GM13976 (cell line): ENCODE data around the gene SH3BGRL2.

ENCODE experiments used
- DNase-seq: peaks from one replicate; pipeline ENCODE4 v3.0.0; 2012; ENCODE audit warnings: low spot score
- CTCF ChIP-seq: IDR thresholded peaks from 2 replicates; pipeline ENCODE4 v1.5.1; 2012; ENCODE audit warnings: borderline replicate concordance, mild to moderate bottlenecking; ENCODE audit not compliant: insufficient read depth; ENCODE audit errors: extremely low read depth, missing control alignments, control extremely low read depth
- in situ Hi-C: fragments of 300-500 bp; cut with MboI; formaldehyde crosslinking; loops from one replicate; pipeline ENCODE4 v1.12.0; 2022; ENCODE audit warnings: low sequenced_read_pairs, mixed read lengths, inconsistent platforms; ENCODE audit not compliant: unreplicated experiment

SH3BGRL2 gene

GRCh38 chr6:79706527-79706926, 75.4 kb downstream of the SH3BGRL2 start:
- in situ Hi-C loops: no loop called here

GRCh38 chr6:79707621-79708020, 76.5 kb downstream of the SH3BGRL2 start:
- no peak for DNase-seq
- TF ChIP-seq CTCF: no peak
- in situ Hi-C loops: no loop called here

More at GRCh38 chr6:79706527-79706926, 75.4 kb downstream of the SH3BGRL2 start:
- DNase-seq: no peak
- no peak for TF ChIP-seq CTCF

- DNase-seq: no peak
- no peak for TF ChIP-seq CTCF
- in situ Hi-C loops: no loop called here
These were observed 77.1 kb downstream of the SH3BGRL2 start for GRCh38 chr6:79708095-79708791.

GRCh38 chr6:79710127-79710526, 79.0 kb downstream of the SH3BGRL2 start:
- TF ChIP-seq CTCF: no peak
- no peak for DNase-seq
- in situ Hi-C loops: no loop called here

GRCh38 chr6:79711167-79711566, 80.0 kb downstream of the SH3BGRL2 start:
- TF ChIP-seq CTCF: no peak
- in situ Hi-C loops: no loop called here
- DNase-seq: no peak

- no peak for TF ChIP-seq CTCF
- in situ Hi-C loops: no loop called here
- DNase-seq: no peak
These were observed 81.0 kb downstream of the SH3BGRL2 start for GRCh38 chr6:79712144-79712543.
